ENCODE results near the gene MRC1. TPM values are rescaled to one million over a fixed set of nuclear protein-coding genes. Genes with fewer than 3 reads are reported as not detected.
A peak's percentile ranks its signal among the peaks of the same experiment; 100 is the strongest.

Gene MRC1
- total RNA-seq, 1 donor from 2014 or later, result 370 TPM

- intact Hi-C loops (cut with DNase I), result no loop called here
- Histone ChIP-seq H3K36me3 (no peaks in the 10 kb centered on the region), H3K4me3 (no peak overlapping the region), H3K4me1 (no peaks in the 10 kb centered on the region), H3K9me3 (no peaks in the 10 kb centered on the region), H3K27ac (no peak overlapping the region), H3K27me3 (no peaks in the 10 kb centered on the region)
- DNase-seq (no peak), ATAC-seq (no peak)
- TF ChIP-seq CTCF (IDR thresholded peaks at IDR 0.05), result no peak
These were observed 103.6 kb downstream of the MRC1 start for GRCh38 chr10:17912754-17913153.

- H3K4me1 ChIP-seq, result no peaks in the 10 kb centered on the region
- no peak for TF ChIP-seq CTCF (IDR thresholded peaks at IDR 0.05)
- H3K27me3 ChIP-seq, result no peaks in the 10 kb centered on the region
- H3K9me3 ChIP-seq, result no peaks in the 10 kb centered on the region
- H3K36me3 ChIP-seq, result no peaks in the 10 kb centered on the region
- no peak overlapping the region for H3K4me3 ChIP-seq
- no peak for DNase-seq
- H3K27ac ChIP-seq, result no peak overlapping the region
- ATAC-seq, result no peak
- intact Hi-C loops (cut with DNase I), result no loop called here
These were observed 104.5 kb downstream of the MRC1 start for GRCh38 chr10:17913604-17914003.

GRCh38 chr10:17914169-17915045, 105.3 kb downstream of the MRC1 start:
- ATAC-seq (peak; percentile 57), DNase-seq (no peak)
- no peaks in the 10 kb centered on the region for H3K36me3 ChIP-seq
- no peak for TF ChIP-seq CTCF (IDR thresholded peaks at IDR 0.05)
- no peak overlapping the region for H3K27ac ChIP-seq
- no peaks in the 10 kb centered on the region for H3K27me3 ChIP-seq
- no peaks in the 10 kb centered on the region for H3K4me1 ChIP-seq
- H3K4me3 ChIP-seq, result no peak overlapping the region
- H3K9me3 ChIP-seq, result no peaks in the 10 kb centered on the region
- intact Hi-C loops (cut with DNase I), result no loop called here

DNA sequence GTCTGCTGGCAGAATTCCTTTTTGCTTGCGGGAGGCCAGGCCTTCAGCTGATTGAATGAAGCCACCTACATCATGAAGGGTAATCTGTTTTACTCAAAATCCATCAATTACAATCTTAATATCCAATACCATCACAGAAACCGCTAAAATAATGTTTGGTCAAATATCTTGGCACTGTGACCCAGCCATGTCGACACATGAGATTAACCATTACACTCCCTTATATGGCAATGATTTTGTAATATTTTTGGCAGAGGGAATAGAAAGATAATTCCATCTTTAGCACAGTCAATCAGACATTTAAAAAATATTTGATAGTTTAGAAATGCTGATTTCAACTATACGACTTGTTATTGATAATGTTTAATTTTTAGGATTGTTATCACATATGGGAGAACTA, 106.0 kb downstream of the MRC1 start:
- ATAC-seq, result no peak

GRCh38 chr10:17918187-17918903, 109.2 kb downstream of the MRC1 start:
- no peaks in the 10 kb centered on the region for H3K9me3 ChIP-seq
- no peak overlapping the region for H3K4me3 ChIP-seq
- no peak for DNase-seq
- no peak overlapping the region for H3K27ac ChIP-seq
- H3K27me3 ChIP-seq, result no peaks in the 10 kb centered on the region
- intact Hi-C loops (cut with DNase I), result no loop called here
- H3K4me1 ChIP-seq, result no peaks in the 10 kb centered on the region
- H3K36me3 ChIP-seq, result no peaks in the 10 kb centered on the region
- no peak for TF ChIP-seq CTCF (IDR thresholded peaks at IDR 0.05)
- ATAC-seq, result no peak

More for the DNA sequence above, 106.0 kb downstream of the MRC1 start:
- Histone ChIP-seq H3K4me1 (no peaks in the 10 kb centered on the region), H3K27me3 (no peaks in the 10 kb centered on the region), H3K4me3 (no peak overlapping the region), H3K9me3 (no peaks in the 10 kb centered on the region), H3K27ac (no peak overlapping the region), H3K36me3 (no peaks in the 10 kb centered on the region)
- DNase-seq, result no peak
- no peak for TF ChIP-seq CTCF (IDR thresholded peaks at IDR 0.05)
- intact Hi-C loops (cut with DNase I), result no loop called here
